ENCODE measurements around the gene THAP4.
A peak's percentile ranks its signal among the peaks of the same experiment; 100 is the strongest.

The THAP4 gene

GRCh38 chr2:241584436-241584835 is 52.5 kb downstream of the THAP4 start:
- Histone ChIP-seq H3K4me3 (ENCODE audit: control insufficient read depth in 1 of 7, extremely low read depth in 1 of 7, insufficient read depth in 4 of 7, low read depth in 2 of 7, low read length in 6 of 7) (no peak overlapping the region), H3K27ac (ENCODE audit: insufficient read depth in 1 of 2, low read depth in 1 of 2, low read length in 2 of 2, poor library complexity in 1 of 2, severe bottlenecking in 2 of 2) (no peak overlapping the region), H3K9me3 (ENCODE audit: control extremely low read depth in 1 of 5, control insufficient read depth in 4 of 5, insufficient read depth in 2 of 5, low read depth in 1 of 5, low read length in 4 of 5) (peaks cover 3 to 65% (median 26%) of the 10 kb centered on the region in 5 experiments), H3K4me1 (ENCODE audit: control extremely low read depth in 1 of 4, control insufficient read depth in 4 of 4, insufficient read depth in 4 of 4, low read length in 3 of 4) (no peaks in the 10 kb centered on the region), H3K36me3 (ENCODE audit: control insufficient read depth in 4 of 4, insufficient read depth in 4 of 4, low read length in 3 of 4) (peaks cover 20 to 65% (median 46%) of the 10 kb centered on the region in 4 experiments), H3K27me3 (replicated peaks in 2 of 5; ENCODE audit: control insufficient read depth in 4 of 5, insufficient read depth in 5 of 5, low read length in 4 of 5) (no peaks in the 10 kb centered on the region)
- ChIA-PET CTCF (no interaction called here), POLR2A (no interaction called here)
- DNase-seq: peak in 2 of 3 donors; percentile 35 to 43
- WGBS (ENCODE audit: insufficient coverage): 93% methylated on average over 10 of the region's 12 CpGs

- Histone ChIP-seq H3K9me3 (ENCODE audit: control extremely low read depth in 1 of 5, control insufficient read depth in 4 of 5, insufficient read depth in 2 of 5, low read depth in 1 of 5, low read length in 4 of 5) (peaks cover 3 to 56% (median 26%) of the 10 kb centered on the region in 5 experiments), H3K27ac (ENCODE audit: insufficient read depth in 1 of 2, low read depth in 1 of 2, low read length in 2 of 2, poor library complexity in 1 of 2, severe bottlenecking in 2 of 2) (no peak overlapping the region), H3K4me3 (ENCODE audit: control insufficient read depth in 1 of 7, extremely low read depth in 1 of 7, insufficient read depth in 4 of 7, low read depth in 2 of 7, low read length in 6 of 7) (no peak overlapping the region), H3K36me3 (ENCODE audit: control insufficient read depth in 4 of 4, insufficient read depth in 4 of 4, low read length in 3 of 4) (peaks cover 17 to 57% (median 45%) of the 10 kb centered on the region in 4 experiments), H3K4me1 (ENCODE audit: control extremely low read depth in 1 of 4, control insufficient read depth in 4 of 4, insufficient read depth in 4 of 4, low read length in 3 of 4) (no peaks in the 10 kb centered on the region), H3K27me3 (replicated peaks in 2 of 5; ENCODE audit: control insufficient read depth in 4 of 5, insufficient read depth in 5 of 5, low read length in 4 of 5) (no peaks in the 10 kb centered on the region)
- WGBS (ENCODE audit: insufficient coverage): 100% methylated on average over 4 of the region's 4 CpGs
- no peak for DNase-seq
- ChIA-PET CTCF (interaction anchor here (0.6 kb wide), 1 partner anchor 939 kb away, joined by 4 read pairs; no protein-coding TSS in a partner anchor), POLR2A (no interaction called here)
Observed at GRCh38 chr2:241582806-241583205, 54.2 kb downstream of the THAP4 start.

- DNase-seq: no peak
- Histone ChIP-seq H3K4me3 (ENCODE audit: control insufficient read depth in 1 of 7, extremely low read depth in 1 of 7, insufficient read depth in 4 of 7, low read depth in 2 of 7, low read length in 6 of 7) (no peak overlapping the region), H3K4me1 (ENCODE audit: control extremely low read depth in 1 of 4, control insufficient read depth in 4 of 4, insufficient read depth in 4 of 4, low read length in 3 of 4) (peaks cover 0 to 2% (median 0%) of the 10 kb centered on the region in 4 experiments), H3K27ac (ENCODE audit: insufficient read depth in 1 of 2, low read depth in 1 of 2, low read length in 2 of 2, poor library complexity in 1 of 2, severe bottlenecking in 2 of 2) (no peak overlapping the region), H3K36me3 (ENCODE audit: control insufficient read depth in 4 of 4, insufficient read depth in 4 of 4, low read length in 3 of 4) (peaks cover 17 to 54% (median 44%) of the 10 kb centered on the region in 4 experiments), H3K9me3 (ENCODE audit: control extremely low read depth in 1 of 5, control insufficient read depth in 4 of 5, insufficient read depth in 2 of 5, low read depth in 1 of 5, low read length in 4 of 5) (peaks cover 2 to 53% (median 25%) of the 10 kb centered on the region in 5 experiments), H3K27me3 (replicated peaks in 2 of 5; ENCODE audit: control insufficient read depth in 4 of 5, insufficient read depth in 5 of 5, low read length in 4 of 5) (no peaks in the 10 kb centered on the region)
- ChIA-PET POLR2A (no interaction called here), CTCF (no interaction called here)
- 97% methylated on average over 8 of the region's 8 CpGs for whole genome bisulfite sequencing (ENCODE audit: insufficient coverage)
Observed at GRCh38 chr2:241582328-241582727, 54.6 kb downstream of the THAP4 start.

GRCh38 chr2:241579281-241579680 is 57.7 kb downstream of the THAP4 start:
- WGBS (ENCODE audit: insufficient coverage): 97% methylated on average over 6 of the region's 7 CpGs
- peaks cover 0 to 27% (median 7%) of the 10 kb centered on the region in 5 experiments for H3K9me3 ChIP-seq (ENCODE audit: control extremely low read depth in 1 of 5, control insufficient read depth in 4 of 5, insufficient read depth in 2 of 5, low read depth in 1 of 5, low read length in 4 of 5)
- POLR2A ChIA-PET: no interaction called here
- H3K36me3 ChIP-seq (ENCODE audit: control insufficient read depth in 4 of 4, insufficient read depth in 4 of 4, low read length in 3 of 4): peaks cover 13 to 36% (median 26%) of the 10 kb centered on the region in 4 experiments
- H3K27me3 ChIP-seq (replicated peaks in 2 of 5; ENCODE audit: control insufficient read depth in 4 of 5, insufficient read depth in 5 of 5, low read length in 4 of 5): no peaks in the 10 kb centered on the region
- CTCF ChIA-PET: interaction anchor here (0.6 kb wide), 1 partner anchor 23 kb away, joined by 3 read pairs; no protein-coding TSS in a partner anchor
- H3K4me3 ChIP-seq (ENCODE audit: control insufficient read depth in 1 of 7, extremely low read depth in 1 of 7, insufficient read depth in 4 of 7, low read depth in 2 of 7, low read length in 6 of 7): no peak overlapping the region
- H3K4me1 ChIP-seq (ENCODE audit: control extremely low read depth in 1 of 4, control insufficient read depth in 4 of 4, insufficient read depth in 4 of 4, low read length in 3 of 4): peaks cover 0 to 2% (median 0%) of the 10 kb centered on the region in 4 experiments
- DNase-seq: no peak
- H3K27ac ChIP-seq (ENCODE audit: insufficient read depth in 1 of 2, low read depth in 1 of 2, low read length in 2 of 2, poor library complexity in 1 of 2, severe bottlenecking in 2 of 2): no peak overlapping the region

- peaks cover 0 to 2% (median 0%) of the 10 kb centered on the region in 4 experiments for H3K4me1 ChIP-seq (ENCODE audit: control extremely low read depth in 1 of 4, control insufficient read depth in 4 of 4, insufficient read depth in 4 of 4, low read length in 3 of 4)
- H3K27me3 ChIP-seq (replicated peaks in 2 of 5; ENCODE audit: control insufficient read depth in 4 of 5, insufficient read depth in 5 of 5, low read length in 4 of 5): no peaks in the 10 kb centered on the region
- ChIA-PET CTCF (no interaction called here), POLR2A (no interaction called here)
- peaks cover 0 to 16% (median 5%) of the 10 kb centered on the region in 5 experiments for H3K9me3 ChIP-seq (ENCODE audit: control extremely low read depth in 1 of 5, control insufficient read depth in 4 of 5, insufficient read depth in 2 of 5, low read depth in 1 of 5, low read length in 4 of 5)
- no peak for DNase-seq
- peaks cover 4 to 20% (median 14%) of the 10 kb centered on the region in 4 experiments for H3K36me3 ChIP-seq (ENCODE audit: control insufficient read depth in 4 of 4, insufficient read depth in 4 of 4, low read length in 3 of 4)
- H3K4me3 ChIP-seq (ENCODE audit: control insufficient read depth in 1 of 7, extremely low read depth in 1 of 7, insufficient read depth in 4 of 7, low read depth in 2 of 7, low read length in 6 of 7): no peak overlapping the region
- no peak overlapping the region for H3K27ac ChIP-seq (ENCODE audit: insufficient read depth in 1 of 2, low read depth in 1 of 2, low read length in 2 of 2, poor library complexity in 1 of 2, severe bottlenecking in 2 of 2)
- 61% methylated on average over 4 of the region's 9 CpGs for WGBS (ENCODE audit: insufficient coverage)
Observed at GRCh38 chr2:241577413-241578122, 59.4 kb downstream of the THAP4 start.

GRCh38 chr2:241576293-241576654 is 60.7 kb downstream of the THAP4 start:
- CTCF ChIA-PET: no interaction called here
- WGBS (ENCODE audit: insufficient coverage): 98% methylated on average over 14 of the region's 14 CpGs
- POLR2A ChIA-PET: no interaction called here
- H3K36me3 ChIP-seq (ENCODE audit: control insufficient read depth in 4 of 4, insufficient read depth in 4 of 4, low read length in 3 of 4): peaks cover 0 to 10% (median 6%) of the 10 kb centered on the region in 4 experiments
- H3K27me3 ChIP-seq (replicated peaks in 2 of 5; ENCODE audit: control insufficient read depth in 4 of 5, insufficient read depth in 5 of 5, low read length in 4 of 5): no peaks in the 10 kb centered on the region
- H3K9me3 ChIP-seq (ENCODE audit: control extremely low read depth in 1 of 5, control insufficient read depth in 4 of 5, insufficient read depth in 2 of 5, low read depth in 1 of 5, low read length in 4 of 5): peaks cover 0 to 6% (median 0%) of the 10 kb centered on the region in 5 experiments
- no peak overlapping the region for H3K4me3 ChIP-seq (ENCODE audit: control insufficient read depth in 1 of 7, extremely low read depth in 1 of 7, insufficient read depth in 4 of 7, low read depth in 2 of 7, low read length in 6 of 7)
- peaks cover 0 to 2% (median 0%) of the 10 kb centered on the region in 4 experiments for H3K4me1 ChIP-seq (ENCODE audit: control extremely low read depth in 1 of 4, control insufficient read depth in 4 of 4, insufficient read depth in 4 of 4, low read length in 3 of 4)
- DNase-seq: no peak
- no peak overlapping the region for H3K27ac ChIP-seq (ENCODE audit: insufficient read depth in 1 of 2, low read depth in 1 of 2, low read length in 2 of 2, poor library complexity in 1 of 2, severe bottlenecking in 2 of 2)

- no peak for DNase-seq
- POLR2A ChIA-PET: no interaction called here
- WGBS (ENCODE audit: insufficient coverage): 97% methylated on average over 5 of the region's 5 CpGs
- H3K4me1 ChIP-seq (ENCODE audit: control extremely low read depth in 1 of 4, control insufficient read depth in 4 of 4, insufficient read depth in 4 of 4, low read length in 3 of 4): peaks cover 0 to 2% (median 0%) of the 10 kb centered on the region in 4 experiments
- H3K4me3 ChIP-seq (ENCODE audit: control insufficient read depth in 1 of 7, extremely low read depth in 1 of 7, insufficient read depth in 4 of 7, low read depth in 2 of 7, low read length in 6 of 7): no peak overlapping the region
- H3K9me3 ChIP-seq (ENCODE audit: control extremely low read depth in 1 of 5, control insufficient read depth in 4 of 5, insufficient read depth in 2 of 5, low read depth in 1 of 5, low read length in 4 of 5): peaks cover 0 to 6% (median 0%) of the 10 kb centered on the region in 5 experiments
- peaks cover 0 to 7% (median 3%) of the 10 kb centered on the region in 4 experiments for H3K36me3 ChIP-seq (ENCODE audit: control insufficient read depth in 4 of 4, insufficient read depth in 4 of 4, low read length in 3 of 4)
- no peak overlapping the region for H3K27ac ChIP-seq (ENCODE audit: insufficient read depth in 1 of 2, low read depth in 1 of 2, low read length in 2 of 2, poor library complexity in 1 of 2, severe bottlenecking in 2 of 2)
- CTCF ChIA-PET: no interaction called here
- no peaks in the 10 kb centered on the region for H3K27me3 ChIP-seq (replicated peaks in 2 of 5; ENCODE audit: control insufficient read depth in 4 of 5, insufficient read depth in 5 of 5, low read length in 4 of 5)
Observed at GRCh38 chr2:241575624-241576292, 61.2 kb downstream of the THAP4 start.

Data from common myeloid progenitor, CD34-positive (primary cell).